H9 (cell line): ENCODE data around the gene SGTB. TPM values are rescaled to one million over a fixed set of nuclear protein-coding genes. Genes with fewer than 3 reads are reported as not detected.

Experiments used
- DNase-seq: peaks from one replicate; pipeline ENCODE4 v3.0.0-alpha.2; 2017
- H2AFZ ChIP-seq: one replicate; pipeline ENCODE4 v1.6.1; 2013; ENCODE audit warnings: mild to moderate bottlenecking, low read length, control low read depth, moderate library complexity
- H2AK5ac ChIP-seq: 2 replicates; pipeline ENCODE4 v1.6.1; 2013; ENCODE audit warnings: low read length, control low read depth, mixed read lengths; ENCODE audit not compliant: insufficient read length
- H2BK120ac ChIP-seq: one replicate; pipeline ENCODE4 v1.6.1; 2013; ENCODE audit warnings: low read depth, mild to moderate bottlenecking, low read length, control low read depth, inconsistent platforms; ENCODE audit not compliant: poor library complexity, severe bottlenecking
- H2BK12ac ChIP-seq: 2 replicates; pipeline ENCODE4 v1.6.1; 2013; ENCODE audit warnings: low read length, control low read depth, mixed read lengths, low read depth; ENCODE audit not compliant: insufficient read length
- H2BK15ac ChIP-seq: 2 replicates; pipeline ENCODE4 v1.6.1; 2013; ENCODE audit warnings: low read depth, low read length, control low read depth
- H2BK20ac ChIP-seq: one replicate; pipeline ENCODE4 v1.6.1; 2013; ENCODE audit warnings: low read depth, mild to moderate bottlenecking, low read length, control low read depth, inconsistent platforms; ENCODE audit not compliant: poor library complexity, severe bottlenecking
- H2BK5ac ChIP-seq: 2 replicates; pipeline ENCODE4 v1.6.1; 2013; ENCODE audit warnings: low read length, control low read depth, mixed read lengths; ENCODE audit not compliant: insufficient read length
- H3K14ac ChIP-seq: 2 replicates; pipeline ENCODE4 v1.6.1; 2013; ENCODE audit warnings: low read length, control low read depth; ENCODE audit not compliant: insufficient read depth
- H3K18ac ChIP-seq: 2 replicates; pipeline ENCODE4 v1.6.1; 2013; ENCODE audit warnings: low read depth, mild to moderate bottlenecking, mixed read lengths, low read length, control low read depth; ENCODE audit not compliant: insufficient read length
- H3K23ac ChIP-seq: 2 replicates; pipeline ENCODE4 v1.6.1; 2013; ENCODE audit warnings: low read length, control low read depth, mixed read lengths, low read depth; ENCODE audit not compliant: insufficient read length
- H3K23me2 ChIP-seq: 2 replicates; pipeline ENCODE4 v1.6.1; 2013; ENCODE audit warnings: low read depth, mild to moderate bottlenecking, mixed read lengths, low read length, control low read depth; ENCODE audit not compliant: insufficient read length, poor library complexity, severe bottlenecking
- H3K27ac ChIP-seq: 2 replicates; pipeline ENCODE4 v1.5.1; 2013; ENCODE audit warnings: low read length, control low read depth, mixed read lengths, low read depth; ENCODE audit not compliant: insufficient read length
- H3K27me3 ChIP-seq: 2 replicates; pipeline ENCODE4 v1.6.1; 2013; ENCODE audit warnings: low read length, control low read depth, inconsistent platforms; ENCODE audit not compliant: insufficient read depth
- H3K4ac ChIP-seq: 2 replicates; pipeline ENCODE4 v1.6.1; 2013; ENCODE audit warnings: low read depth, mild to moderate bottlenecking, control low read depth, inconsistent platforms, low read length, moderate library complexity
- H3K4me1 ChIP-seq: 2 replicates; pipeline ENCODE4 v1.6.1; 2013; ENCODE audit warnings: low read length, control low read depth, inconsistent platforms; ENCODE audit not compliant: insufficient read depth
- H3K4me2 ChIP-seq: 2 replicates; pipeline ENCODE4 v1.6.1; 2013; ENCODE audit warnings: low read length, control low read depth, mixed read lengths; ENCODE audit not compliant: insufficient read length, insufficient read depth
- H3K56ac ChIP-seq: 2 replicates; pipeline ENCODE4 v1.6.1; 2013; ENCODE audit warnings: low read depth, mild to moderate bottlenecking, mixed read lengths, low read length, control low read depth; ENCODE audit not compliant: insufficient read length
- H3K79me1 ChIP-seq: 2 replicates; pipeline ENCODE4 v1.6.1; 2013; ENCODE audit warnings: low read depth, mild to moderate bottlenecking, moderate library complexity, low read length, control low read depth, inconsistent platforms; ENCODE audit not compliant: insufficient read depth, poor library complexity, severe bottlenecking
- H3K79me2 ChIP-seq: 2 replicates; pipeline ENCODE4 v1.6.1; 2013; ENCODE audit warnings: low read length, control low read depth, inconsistent platforms; ENCODE audit not compliant: insufficient read depth
- H3K9ac ChIP-seq: 2 replicates; pipeline ENCODE4 v1.6.1; 2013; ENCODE audit warnings: low read length, control low read depth, mixed read lengths; ENCODE audit not compliant: insufficient read length; ENCODE audit errors: extremely low read depth
- H3K9me3 ChIP-seq: one replicate; pipeline ENCODE4 v1.6.1; 2013; ENCODE audit warnings: low read depth, low read length, inconsistent platforms; ENCODE audit not compliant: control insufficient read depth
- H3T11ph ChIP-seq: one replicate; pipeline ENCODE4 v1.6.1; 2013; ENCODE audit warnings: mild to moderate bottlenecking, low read length, control low read depth, inconsistent platforms
- H4K20me1 ChIP-seq: one replicate; pipeline ENCODE4 v1.6.1; 2013; ENCODE audit not compliant: control insufficient read depth, insufficient read length, insufficient read depth
- H4K5ac ChIP-seq: 2 replicates; pipeline ENCODE4 v1.6.1; 2013; ENCODE audit warnings: low read depth, mild to moderate bottlenecking, mixed read lengths, low read length, control low read depth; ENCODE audit not compliant: insufficient read length
- H4K8ac ChIP-seq: replicated peaks from 2 replicates; pipeline ENCODE4 v1.6.1; 2013; ENCODE audit warnings: low read length, control low read depth, mixed read lengths, low read depth; ENCODE audit not compliant: insufficient read length
- H4K91ac ChIP-seq: 2 replicates; pipeline ENCODE4 v1.6.1; 2013; ENCODE audit warnings: low read depth, mild to moderate bottlenecking, moderate library complexity, mixed read lengths, low read length, control low read depth; ENCODE audit not compliant: insufficient read length
- H3K27ac Mint-ChIP-seq, 3 experiments: 2 replicates in 2 of 3; 3 replicates in 1 of 3; pipeline ENCODE4 v1.8.0; 2020 to 2021; ENCODE audit warnings: mixed read lengths in 3 of 3, mild to moderate bottlenecking in 1 of 3, moderate library complexity in 1 of 3
- H3K27me3 Mint-ChIP-seq: 2 replicates; pipeline ENCODE4 v1.8.0; 2021; ENCODE audit warnings: low read depth, mild to moderate bottlenecking, moderate library complexity, mixed read lengths
- H3K36me3 Mint-ChIP-seq, 3 experiments: 2 replicates in 2 of 3; 3 replicates in 1 of 3; pipeline ENCODE4 v1.8.0; 2020 to 2021; ENCODE audit warnings: low read depth in 3 of 3, mixed read lengths in 3 of 3; ENCODE audit not compliant: insufficient read depth in 1 of 3
- H3K4me1 Mint-ChIP-seq, 2 experiments: 2 replicates each; pipeline ENCODE4 v1.8.0; 2020; ENCODE audit warnings: mixed read lengths in 2 of 2
- H3K4me3 Mint-ChIP-seq, 2 experiments: 2 replicates in 1 of 2; 3 replicates in 1 of 2; pipeline ENCODE4 v1.8.0; 2020 to 2021; ENCODE audit warnings: mild to moderate bottlenecking in 2 of 2, mixed read lengths in 2 of 2, moderate library complexity in 1 of 2
- H3K9me3 Mint-ChIP-seq, 2 experiments: 2 replicates in 1 of 2; 3 replicates in 1 of 2; pipeline ENCODE4 v1.8.0; 2020; ENCODE audit warnings: mild to moderate bottlenecking in 2 of 2, mixed read lengths in 2 of 2, moderate library complexity in 1 of 2
- WGBS: extraction: QIAGEN DNeasy Blood & Tissue Kit; methylation state at CpG from one replicate; pipeline ENCODE4 v1.1.7; 2013; ENCODE audit warnings: missing lambda C conversion rate, low lambda C conversion rate, mixed read lengths; ENCODE audit not compliant: insufficient read length; ENCODE audit errors: extremely low coverage; 5-methylcytosine and 5-hydroxymethylcytosine counted together
- total RNA-seq: library from RNA; stranded (reverse); gene quantifications from 2 replicates; pipeline ENCODE4 v1.2.1, GENCODE V29; 2021
- TF ChIP-seq, protein P1 (sequence below): fragments of 200-600 bp; sonication (generic); conservative IDR thresholded peaks from 3 replicates; pipeline ENCODE4 v1.8.0; 2021; ENCODE audit warnings: antibody characterized with exemption, mild to moderate bottlenecking

Gene SGTB
- total RNA-seq, 1 experiment from 2014 or later, result 18.7 TPM

DNA sequence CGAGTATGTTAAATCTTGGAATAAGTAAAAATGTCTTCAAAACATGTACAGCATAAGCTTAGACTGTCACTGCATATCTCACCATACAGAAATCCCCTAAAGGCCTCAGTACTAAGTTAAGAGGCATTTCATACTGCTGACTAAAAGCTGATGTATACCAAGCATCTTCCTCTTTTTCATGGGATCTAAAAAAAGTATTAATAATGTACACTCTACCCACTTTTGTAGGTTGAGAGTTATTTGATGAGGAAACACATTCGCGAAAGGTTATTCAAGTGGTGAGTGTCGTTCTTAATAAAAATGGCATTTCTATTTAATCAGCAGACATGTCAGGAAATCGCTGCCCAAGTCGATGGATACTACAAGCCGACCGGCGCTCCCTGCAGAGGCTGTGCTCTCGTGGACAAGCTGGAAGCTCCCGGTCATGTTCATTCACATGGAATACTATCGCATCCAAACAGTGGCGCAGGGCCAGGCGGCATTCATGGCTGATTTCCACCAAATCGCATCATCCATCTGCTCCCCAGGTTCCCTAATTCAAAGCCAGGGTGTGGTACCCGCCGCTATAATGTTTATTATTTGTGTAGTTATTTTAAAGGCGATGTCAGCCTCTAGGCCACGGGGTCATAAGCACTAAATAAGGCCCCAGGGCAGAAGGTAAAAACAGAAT lies 724 bp downstream of the SGTB start:
- no CpG with 5 or more reads among the region's 19 CpGs for WGBS
- DNase-seq, result peak; percentile 45

More for the DNA sequence above, 724 bp downstream of the SGTB start:
- no peak overlapping the region for H3K4ac ChIP-seq
- H4K20me1 ChIP-seq, result no peaks in the 10 kb centered on the region
- H3K79me2 ChIP-seq, result peaks cover 13% of the 10 kb centered on the region; the same call in 1 of the 2 replicates
- H2AK5ac ChIP-seq, result no peak overlapping the region
- H4K91ac ChIP-seq, result no peak overlapping the region
- H3K4me1 ChIP-seq, result no peaks in the 10 kb centered on the region
- Mint-ChIP-seq H3K4me1 (peaks cover 17 to 18% of the 10 kb centered on the region in 2 experiments), H3K4me3 (peak overlapping the region; percentile 86 to 88), H3K27ac (peak overlapping the region in 2 of 3 experiments; percentile 42 to 49; a peak in 3 of 7 replicates), H3K36me3 (peaks cover 6 to 19% (median 12%) of the 10 kb centered on the region in 3 experiments; a peak in 6 of 7 replicates), H3K9me3 (no peaks in the 10 kb centered on the region; a peak in 1 of 5 replicates), H3K27me3 (no peaks in the 10 kb centered on the region)
- no peak overlapping the region for H4K8ac ChIP-seq
- H3K23me2 ChIP-seq, result peaks cover 2% of the 10 kb centered on the region
- H2BK20ac ChIP-seq, result no peak overlapping the region
- no peak overlapping the region for H4K5ac ChIP-seq
- H2BK5ac ChIP-seq, result no peak overlapping the region
- H2BK15ac ChIP-seq, result no peak overlapping the region
- H2BK120ac ChIP-seq, result no peak overlapping the region
- TF ChIP-seq, protein P1, sequence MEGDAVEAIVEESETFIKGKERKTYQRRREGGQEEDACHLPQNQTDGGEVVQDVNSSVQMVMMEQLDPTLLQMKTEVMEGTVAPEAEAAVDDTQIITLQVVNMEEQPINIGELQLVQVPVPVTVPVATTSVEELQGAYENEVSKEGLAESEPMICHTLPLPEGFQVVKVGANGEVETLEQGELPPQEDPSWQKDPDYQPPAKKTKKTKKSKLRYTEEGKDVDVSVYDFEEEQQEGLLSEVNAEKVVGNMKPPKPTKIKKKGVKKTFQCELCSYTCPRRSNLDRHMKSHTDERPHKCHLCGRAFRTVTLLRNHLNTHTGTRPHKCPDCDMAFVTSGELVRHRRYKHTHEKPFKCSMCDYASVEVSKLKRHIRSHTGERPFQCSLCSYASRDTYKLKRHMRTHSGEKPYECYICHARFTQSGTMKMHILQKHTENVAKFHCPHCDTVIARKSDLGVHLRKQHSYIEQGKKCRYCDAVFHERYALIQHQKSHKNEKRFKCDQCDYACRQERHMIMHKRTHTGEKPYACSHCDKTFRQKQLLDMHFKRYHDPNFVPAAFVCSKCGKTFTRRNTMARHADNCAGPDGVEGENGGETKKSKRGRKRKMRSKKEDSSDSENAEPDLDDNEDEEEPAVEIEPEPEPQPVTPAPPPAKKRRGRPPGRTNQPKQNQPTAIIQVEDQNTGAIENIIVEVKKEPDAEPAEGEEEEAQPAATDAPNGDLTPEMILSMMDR, result no peak
- no peak overlapping the region for H3T11ph ChIP-seq
- H3K4me2 ChIP-seq, result peak overlapping the region; percentile 68
- no peaks in the 10 kb centered on the region for H3K27me3 ChIP-seq
- H2AFZ ChIP-seq, result no peak overlapping the region
- no peak overlapping the region for H3K27ac ChIP-seq
- H3K9ac ChIP-seq, result peak overlapping the region; percentile 29
- no peak overlapping the region for H3K14ac ChIP-seq
- no peak overlapping the region for H3K18ac ChIP-seq
- H3K23ac ChIP-seq, result no peak overlapping the region
- H3K79me1 ChIP-seq, result no peaks in the 10 kb centered on the region
- H3K9me3 ChIP-seq, result no peaks in the 10 kb centered on the region
- no peak overlapping the region for H2BK12ac ChIP-seq
- no peak overlapping the region for H3K56ac ChIP-seq
